ENCODE results near the gene CPLANE2. TPM values are rescaled to one million over a fixed set of nuclear protein-coding genes. Genes with fewer than 3 reads are reported as not detected.

CPLANE2 gene
- total RNA-seq, 1 donor from 2014 or later = 9.7 TPM

DNA sequence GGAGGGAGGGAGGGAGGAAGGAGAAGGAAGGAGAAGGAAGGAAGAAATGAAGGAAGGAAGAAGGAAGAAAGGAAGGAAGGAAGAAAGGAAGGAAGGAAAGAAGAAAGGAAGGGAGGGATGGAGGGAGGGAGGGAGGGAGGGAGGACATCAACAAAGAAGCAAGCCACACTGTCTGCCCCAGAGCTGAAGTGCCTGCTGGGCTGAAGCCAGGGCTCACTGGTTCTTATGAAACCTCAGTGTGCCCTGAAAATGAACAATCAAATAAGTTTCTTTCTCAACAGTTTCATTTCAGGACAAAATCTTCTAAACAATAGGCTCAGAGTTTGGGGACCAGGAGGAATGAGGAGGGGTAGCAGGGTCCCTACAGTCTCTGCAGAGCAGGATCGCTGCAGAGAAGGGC is 45.7 kb downstream of the CPLANE2 start:
- TF ChIP-seq, protein P1, sequence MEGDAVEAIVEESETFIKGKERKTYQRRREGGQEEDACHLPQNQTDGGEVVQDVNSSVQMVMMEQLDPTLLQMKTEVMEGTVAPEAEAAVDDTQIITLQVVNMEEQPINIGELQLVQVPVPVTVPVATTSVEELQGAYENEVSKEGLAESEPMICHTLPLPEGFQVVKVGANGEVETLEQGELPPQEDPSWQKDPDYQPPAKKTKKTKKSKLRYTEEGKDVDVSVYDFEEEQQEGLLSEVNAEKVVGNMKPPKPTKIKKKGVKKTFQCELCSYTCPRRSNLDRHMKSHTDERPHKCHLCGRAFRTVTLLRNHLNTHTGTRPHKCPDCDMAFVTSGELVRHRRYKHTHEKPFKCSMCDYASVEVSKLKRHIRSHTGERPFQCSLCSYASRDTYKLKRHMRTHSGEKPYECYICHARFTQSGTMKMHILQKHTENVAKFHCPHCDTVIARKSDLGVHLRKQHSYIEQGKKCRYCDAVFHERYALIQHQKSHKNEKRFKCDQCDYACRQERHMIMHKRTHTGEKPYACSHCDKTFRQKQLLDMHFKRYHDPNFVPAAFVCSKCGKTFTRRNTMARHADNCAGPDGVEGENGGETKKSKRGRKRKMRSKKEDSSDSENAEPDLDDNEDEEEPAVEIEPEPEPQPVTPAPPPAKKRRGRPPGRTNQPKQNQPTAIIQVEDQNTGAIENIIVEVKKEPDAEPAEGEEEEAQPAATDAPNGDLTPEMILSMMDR (IDR thresholded peaks at IDR 0.05; ENCODE audit: borderline replicate concordance) = no peak
- Histone ChIP-seq H3K4me1 (peaks cover 40% of the 10 kb centered on the region), H3K27me3 (ENCODE audit: low read depth) (no peaks in the 10 kb centered on the region), H3K36me3 (no peaks in the 10 kb centered on the region), H3K4me3 (no peak overlapping the region), H3K27ac (replicated peaks) (no peak overlapping the region), H3K9me3 (replicated peaks) (no peaks in the 10 kb centered on the region)
- intact Hi-C loops (cut with micrococcal nuclease) = no loop called here
- DNase-seq = no peak

DNA sequence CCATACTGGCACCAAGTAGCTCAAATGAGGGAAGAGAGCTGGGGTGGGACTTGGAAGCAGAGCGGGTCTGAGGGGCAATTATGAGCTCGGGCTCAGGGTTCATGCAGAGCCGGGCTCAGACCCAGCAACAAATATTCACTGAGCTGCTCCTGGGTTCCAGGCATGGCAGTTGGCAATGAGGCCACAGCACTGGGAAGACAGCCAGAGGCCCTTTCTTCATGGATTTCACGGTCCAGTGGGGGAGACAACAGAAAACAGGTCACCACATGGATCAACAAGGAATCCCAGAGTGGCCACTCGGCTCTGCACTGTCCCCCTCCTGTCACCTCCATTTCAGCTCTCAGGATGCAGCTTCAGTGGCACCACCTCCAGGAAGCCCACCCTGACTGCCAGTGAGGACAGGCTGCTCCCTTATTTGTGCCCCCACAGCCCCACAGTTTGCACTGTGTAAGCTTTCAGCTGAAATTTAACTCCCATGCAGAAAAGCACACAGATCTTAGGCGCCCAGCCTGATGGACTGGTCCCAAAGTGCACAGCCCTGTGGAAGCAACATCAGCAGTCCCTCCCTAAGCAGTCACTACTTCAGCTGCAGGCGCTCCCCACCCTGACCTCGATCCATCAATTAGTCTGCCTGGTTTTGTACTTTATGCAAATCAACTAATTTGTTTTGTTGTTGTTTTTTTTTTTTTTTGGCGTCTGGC is 46.9 kb downstream of the CPLANE2 start:
- Histone ChIP-seq H3K4me3 (no peak overlapping the region), H3K36me3 (no peaks in the 10 kb centered on the region), H3K4me1 (peaks cover 40% of the 10 kb centered on the region), H3K27ac (replicated peaks) (no peak overlapping the region), H3K27me3 (ENCODE audit: low read depth) (no peaks in the 10 kb centered on the region), H3K9me3 (replicated peaks) (no peaks in the 10 kb centered on the region)
- TF ChIP-seq, protein P1 (IDR thresholded peaks at IDR 0.05; ENCODE audit: borderline replicate concordance) = no peak
- DNase-seq = no peak
- intact Hi-C loops (cut with micrococcal nuclease) = no loop called here

DNA sequence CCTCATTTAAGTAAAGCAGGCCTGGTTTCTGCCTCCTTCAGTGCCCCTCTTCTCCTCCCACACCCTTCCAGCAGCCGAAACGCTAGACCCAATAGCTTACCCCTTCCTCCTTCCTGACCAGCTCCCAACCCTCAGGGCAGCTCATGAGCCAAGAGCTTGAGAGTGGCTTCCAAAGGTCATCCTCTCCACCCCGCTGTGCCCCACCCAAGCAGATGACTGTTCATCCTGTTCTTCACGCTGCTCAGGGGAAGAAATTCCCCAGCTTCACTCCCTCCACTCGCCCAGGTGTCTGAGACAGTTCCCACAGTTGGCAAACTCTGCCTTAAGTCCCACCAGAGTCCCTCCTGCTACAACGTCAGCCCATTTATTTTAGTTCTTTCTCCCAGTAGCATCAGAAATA is 48.0 kb downstream of the CPLANE2 start:
- intact Hi-C loops (cut with micrococcal nuclease) = no loop called here
- no peak for DNase-seq
- no peak overlapping the region for H3K4me3 ChIP-seq
- H3K4me1 ChIP-seq = peaks cover 40% of the 10 kb centered on the region
- TF ChIP-seq, protein P1 (IDR thresholded peaks at IDR 0.05; ENCODE audit: borderline replicate concordance) = no peak
- H3K27ac ChIP-seq (replicated peaks) = no peak overlapping the region
- no peaks in the 10 kb centered on the region for H3K27me3 ChIP-seq (ENCODE audit: low read depth)
- H3K36me3 ChIP-seq = no peaks in the 10 kb centered on the region
- H3K9me3 ChIP-seq (replicated peaks) = no peaks in the 10 kb centered on the region

DNA sequence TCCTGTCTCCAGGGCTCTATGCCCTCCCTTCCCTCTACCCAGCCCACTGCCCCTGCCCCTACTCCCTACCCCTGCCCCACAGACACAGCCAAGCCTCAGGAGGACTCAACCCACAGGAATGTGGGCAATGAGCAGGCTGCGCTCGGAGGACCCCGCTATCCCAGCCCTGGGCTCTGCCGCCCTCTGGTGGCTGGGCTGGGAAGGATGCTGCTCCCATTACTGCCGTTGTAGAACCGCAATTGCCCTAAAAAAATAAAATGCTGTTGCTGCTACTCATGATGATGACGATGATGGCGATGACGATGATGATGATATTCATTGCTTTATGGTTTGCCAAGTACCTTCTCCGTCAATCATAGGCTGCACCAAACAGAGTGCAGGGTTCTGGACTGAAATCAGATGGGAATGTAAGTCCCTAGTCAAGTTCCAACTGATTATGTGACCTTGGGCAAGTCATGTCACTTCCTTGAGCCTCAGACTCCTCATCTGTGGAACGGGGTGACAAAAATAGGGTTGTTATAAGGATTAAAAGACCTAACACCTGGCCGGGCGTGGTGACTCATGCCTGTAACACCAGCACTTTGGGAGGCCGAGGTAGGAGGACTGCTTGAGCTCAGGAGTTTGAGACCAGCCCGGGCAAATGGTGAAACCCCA is 49.1 kb downstream of the CPLANE2 start:
- TF ChIP-seq, protein P1 (IDR thresholded peaks at IDR 0.05; ENCODE audit: borderline replicate concordance) = peak; percentile 96
- Histone ChIP-seq H3K4me1 (peaks cover 41% of the 10 kb centered on the region), H3K4me3 (no peak overlapping the region), H3K9me3 (replicated peaks) (no peaks in the 10 kb centered on the region), H3K27me3 (ENCODE audit: low read depth) (no peaks in the 10 kb centered on the region), H3K27ac (replicated peaks) (no peak overlapping the region), H3K36me3 (no peaks in the 10 kb centered on the region)
- peak; percentile 79 for DNase-seq
- intact Hi-C loops (cut with micrococcal nuclease) = loop anchor here (2.0 kb wide), 1 partner anchor 109 kb away; no protein-coding TSS in a partner anchor

DNA sequence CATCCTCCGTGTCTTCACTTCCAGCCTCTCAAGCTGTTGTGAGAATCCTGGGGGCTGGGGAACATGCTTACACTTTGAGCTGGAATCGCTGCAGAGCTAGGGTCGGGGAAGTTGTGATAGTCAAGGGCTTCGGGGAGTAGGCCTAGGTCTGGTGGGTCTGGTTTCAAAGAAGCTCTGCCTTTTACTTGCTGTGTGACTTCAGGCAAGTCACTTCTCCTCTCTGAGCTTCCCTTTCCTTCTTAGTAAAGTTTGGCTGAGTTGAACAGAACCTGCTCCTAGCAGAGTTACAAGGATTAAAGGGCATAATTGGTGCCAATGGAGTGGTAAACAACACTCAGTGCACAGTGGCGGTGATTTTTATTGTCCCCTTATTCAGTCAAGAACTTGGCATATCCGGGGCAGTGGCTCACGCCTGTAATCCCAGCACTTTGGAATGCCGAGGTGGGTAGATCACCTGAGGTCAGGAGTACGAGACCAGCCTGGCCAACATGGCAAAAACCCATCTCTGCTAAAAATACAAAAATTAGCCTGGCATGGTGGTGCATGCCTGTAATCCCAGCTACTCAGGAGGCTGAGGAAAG is 50.2 kb downstream of the CPLANE2 start:
- no peak overlapping the region for H3K4me3 ChIP-seq
- no peaks in the 10 kb centered on the region for H3K9me3 ChIP-seq (replicated peaks)
- peaks cover 47% of the 10 kb centered on the region for H3K4me1 ChIP-seq
- no peak overlapping the region for H3K27ac ChIP-seq (replicated peaks)
- H3K27me3 ChIP-seq (ENCODE audit: low read depth) = no peaks in the 10 kb centered on the region
- no peaks in the 10 kb centered on the region for H3K36me3 ChIP-seq
- TF ChIP-seq, protein P1 (IDR thresholded peaks at IDR 0.05; ENCODE audit: borderline replicate concordance) = no peak
- DNase-seq = no peak
- intact Hi-C loops (cut with micrococcal nuclease) = loop anchor here (2.0 kb wide), 1 partner anchor 108 kb away; no protein-coding TSS in a partner anchor
